HG02571 (cell line): Measurements from ENCODE around the gene LOXL1.
"Not testable (repeated sequence)": the region's sequence is repeated elsewhere in the genome, so short reads cannot be mapped to it uniquely, and the experiment has no call there.

Experiments used
- ATAC-seq: cut with Tn5 transposase; IDR thresholded peaks from one replicate; pipeline ENCODE4 v1.9.1; 2021; ENCODE audit warnings: mild to moderate bottlenecking, moderate library complexity; ENCODE audit not compliant: unreplicated experiment

LOXL1 gene

DNA sequence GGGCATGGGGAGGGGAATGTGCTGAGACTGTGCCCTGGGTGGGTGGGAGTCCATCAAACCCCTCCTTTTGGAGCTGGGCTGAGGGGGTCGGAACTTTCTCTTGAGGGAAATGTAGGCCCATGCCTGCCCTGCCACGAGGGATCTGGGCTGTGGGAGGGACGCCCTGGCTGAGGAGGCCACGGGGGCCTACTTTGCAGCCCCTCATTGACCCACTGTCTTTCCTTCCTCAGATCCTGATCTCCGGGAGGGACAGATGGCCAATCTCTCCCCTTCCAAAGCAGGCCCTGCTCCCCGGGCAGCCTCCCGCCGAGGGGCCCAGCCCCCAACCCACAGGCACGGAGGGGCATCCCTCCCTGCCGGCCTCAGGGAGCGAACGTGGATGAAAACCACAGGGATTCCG, 25.3 kb downstream of the LOXL1 start:
- ATAC-seq: no peak

DNA sequence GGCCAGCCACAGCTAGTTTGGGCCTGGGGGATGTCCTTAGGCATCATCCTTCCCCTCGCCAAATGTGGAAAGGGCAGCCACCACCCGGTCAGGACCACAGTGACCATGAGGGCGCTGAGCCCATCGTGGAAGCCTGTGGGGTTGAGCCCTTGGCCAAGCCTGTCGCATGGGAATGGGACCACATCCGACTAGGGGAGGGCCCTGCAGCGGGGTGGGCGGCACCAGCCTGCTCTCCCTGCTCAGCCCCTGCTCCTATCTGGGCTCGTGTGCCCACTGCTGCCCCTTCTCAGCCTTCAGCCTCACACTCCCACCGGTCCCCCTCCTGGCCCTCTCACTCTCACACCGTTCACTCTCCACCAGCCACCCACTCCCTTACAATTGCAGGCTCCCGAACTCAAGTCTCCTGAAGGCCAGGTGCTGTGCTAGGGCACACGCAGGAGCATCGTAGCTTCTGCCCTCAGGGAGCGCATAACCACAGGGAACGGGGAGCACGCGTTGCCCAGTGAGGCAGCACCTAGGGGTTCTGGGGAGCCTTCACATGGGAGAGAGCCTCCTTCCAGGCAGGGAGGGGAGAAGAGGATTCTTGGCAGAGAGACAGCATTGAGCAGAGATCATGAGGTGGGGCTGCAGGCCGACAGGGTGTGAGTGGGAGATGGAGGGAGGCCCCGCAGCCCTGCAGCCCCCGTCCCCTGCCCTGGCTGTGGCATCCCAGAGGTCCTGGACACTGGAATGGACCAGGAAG, 26.1 kb downstream of the LOXL1 start:
- ATAC-seq: no peak

DNA sequence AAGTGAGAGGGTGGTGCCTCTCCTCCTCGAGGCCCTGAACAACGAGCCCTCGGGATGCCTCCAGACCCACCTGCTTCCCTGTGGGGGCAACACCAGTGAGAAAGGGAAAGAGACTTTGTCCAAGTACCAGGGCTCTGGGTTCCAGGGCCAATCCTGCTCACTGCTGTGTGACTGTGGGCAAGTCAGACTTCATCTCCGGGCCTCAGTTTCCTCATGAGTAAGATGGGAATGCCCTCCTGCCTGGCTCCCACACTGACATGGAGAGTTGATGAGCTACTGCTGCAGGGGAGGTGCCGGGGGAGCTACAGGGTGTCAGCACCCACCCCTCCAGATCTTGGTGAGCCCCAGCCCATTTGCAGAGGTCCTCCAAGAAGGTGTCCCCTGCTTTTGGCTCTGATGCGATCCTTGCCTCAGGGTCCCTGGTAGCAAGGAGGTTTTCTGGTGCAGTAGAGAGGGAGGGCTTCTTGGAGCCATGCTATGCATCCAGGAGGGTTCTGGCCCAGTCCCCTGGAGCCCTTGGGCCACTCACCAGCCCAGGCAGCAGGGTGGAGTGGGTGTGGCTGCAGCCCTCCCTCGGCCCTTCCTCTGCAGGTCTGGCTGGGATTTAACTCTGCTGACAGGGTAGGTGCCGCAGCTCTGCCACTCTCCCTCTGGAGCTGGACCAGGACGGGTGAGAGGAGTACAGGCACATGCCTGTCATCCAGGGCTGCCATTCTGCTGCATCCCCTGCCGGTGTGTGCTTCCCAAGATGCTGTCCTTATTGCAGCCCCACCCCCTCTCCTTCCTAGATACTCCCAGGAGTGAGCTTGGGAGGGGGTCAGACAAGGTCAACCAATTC, 26.9 kb downstream of the LOXL1 start:
- ATAC-seq: no peak

DNA sequence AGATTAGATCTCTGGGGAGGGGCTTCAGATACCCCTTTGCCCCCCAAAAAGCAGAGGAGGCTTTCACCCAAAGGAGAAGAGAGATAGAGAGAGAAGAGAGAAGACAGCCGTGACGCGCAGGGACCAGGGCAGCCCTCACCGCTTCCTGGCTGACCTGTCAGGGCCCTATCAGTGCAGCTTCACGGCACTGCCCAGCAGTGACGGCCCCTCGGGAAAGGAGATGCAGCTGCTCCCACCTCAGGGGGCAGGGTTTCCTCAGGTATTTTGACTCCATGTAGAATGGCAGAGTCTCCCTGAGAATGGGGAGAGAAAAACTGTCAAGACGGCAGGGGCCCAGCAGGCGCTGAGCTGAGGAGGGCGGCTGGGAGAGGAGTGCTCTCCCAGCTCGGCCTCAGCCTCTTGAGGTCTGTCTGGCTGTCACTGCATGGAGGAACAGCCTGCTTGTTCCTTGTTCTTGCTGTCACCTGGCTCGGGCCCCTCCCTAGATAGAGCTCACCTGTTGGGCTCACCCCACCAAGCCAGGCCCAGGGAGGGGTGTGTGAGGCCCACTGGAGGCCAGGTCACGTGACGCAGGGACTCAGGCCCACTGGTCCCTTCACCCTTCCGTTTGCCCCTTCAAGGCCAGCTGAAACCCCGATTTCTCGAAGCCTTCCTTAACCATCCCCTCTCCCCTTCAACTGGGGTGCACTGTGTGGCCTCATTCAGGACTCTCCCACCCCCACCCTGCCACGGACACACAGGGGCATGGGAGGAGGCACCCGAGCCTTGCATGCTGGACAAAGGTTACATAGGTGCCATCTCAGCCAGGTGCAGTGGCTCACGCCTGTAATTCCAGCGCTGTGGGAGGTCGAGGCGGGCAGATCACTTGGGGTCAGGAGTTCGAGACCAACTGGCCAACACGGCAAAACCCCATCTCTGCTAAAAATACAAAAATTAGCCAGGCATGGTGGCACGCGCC, 28.2 kb downstream of the LOXL1 start:
- ATAC-seq: no peak

DNA sequence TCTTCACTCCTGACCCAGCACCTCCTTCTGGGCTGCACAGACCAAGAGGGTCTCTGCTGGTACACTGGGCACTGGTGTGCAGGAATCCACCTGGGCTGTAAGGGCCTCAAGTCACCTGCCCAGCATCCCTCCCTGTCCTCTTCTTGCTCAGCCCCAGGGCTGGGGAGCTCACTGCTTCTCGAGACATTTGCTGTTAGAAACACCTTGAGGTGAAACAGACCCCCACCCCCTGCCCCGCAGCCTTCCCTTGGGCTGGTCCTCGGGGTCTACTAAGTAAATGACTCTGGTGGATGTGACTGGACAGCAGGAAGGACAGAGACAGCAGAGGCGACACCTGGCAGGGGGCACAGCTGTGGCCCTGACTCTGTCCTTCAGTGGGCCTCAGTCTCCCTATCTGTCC, 29.1 kb downstream of the LOXL1 start:
- no peak for ATAC-seq

DNA sequence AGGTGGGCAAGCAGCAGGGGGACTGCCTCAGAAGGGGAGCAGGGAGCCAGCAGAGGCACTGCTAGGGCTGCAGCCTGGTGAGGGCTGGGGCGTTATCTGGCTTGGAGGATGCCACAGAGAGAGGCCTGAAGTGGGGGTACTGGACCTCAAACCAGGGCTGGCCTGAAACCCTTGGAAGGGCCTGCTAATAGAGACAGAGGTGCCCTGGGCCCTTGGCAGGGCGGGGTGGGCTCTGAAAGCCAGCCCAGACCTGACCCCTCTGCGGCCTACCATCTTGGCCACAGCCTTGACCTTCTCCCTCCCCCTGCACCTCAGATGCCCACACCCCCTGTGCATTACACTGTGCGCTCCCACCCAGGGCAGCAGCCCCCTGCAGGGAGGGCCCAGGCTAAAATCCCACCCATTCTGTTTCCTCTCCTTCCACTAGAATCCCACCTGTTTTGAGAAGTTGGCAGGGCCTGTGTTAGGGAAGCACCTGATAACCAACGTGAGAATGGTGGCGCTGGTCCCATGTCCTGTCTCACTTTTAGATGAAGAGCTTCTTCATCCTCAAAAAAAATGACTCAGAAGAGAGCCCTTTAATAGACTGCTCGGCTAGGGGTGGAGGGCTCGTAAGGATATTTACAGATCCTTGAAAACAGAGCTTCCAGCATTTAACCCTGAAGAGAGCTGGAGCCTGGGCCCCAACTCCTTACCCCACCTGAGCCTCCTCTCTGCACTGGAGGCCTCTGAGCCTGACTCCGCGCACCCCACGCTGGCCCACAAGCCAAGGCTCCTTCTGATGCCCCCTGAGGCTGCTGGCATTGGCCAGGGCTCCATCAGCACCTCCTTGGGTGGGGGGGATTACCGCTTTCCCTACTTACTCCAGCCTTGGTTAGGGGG, 29.8 kb downstream of the LOXL1 start:
- no peak for ATAC-seq

DNA sequence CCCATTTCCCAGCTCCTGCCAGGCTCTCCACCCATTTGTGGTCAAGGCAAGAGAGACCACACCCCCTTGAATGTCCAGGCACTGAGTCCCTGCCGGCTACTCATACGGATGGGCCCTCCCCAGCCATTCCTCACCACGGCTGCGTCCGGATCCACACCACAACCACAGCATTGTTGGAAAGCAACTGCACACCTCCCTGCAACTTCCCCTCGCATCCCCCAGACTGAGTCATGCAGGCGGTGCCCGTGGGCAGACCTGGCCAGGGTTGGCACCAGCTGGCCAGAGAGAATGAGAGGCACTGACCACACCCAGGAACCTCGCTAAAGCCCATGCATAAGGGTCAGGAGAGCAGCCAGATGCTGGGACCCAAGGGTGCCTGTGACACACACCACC, 30.5 kb downstream of the LOXL1 start:
- ATAC-seq: no peak

DNA sequence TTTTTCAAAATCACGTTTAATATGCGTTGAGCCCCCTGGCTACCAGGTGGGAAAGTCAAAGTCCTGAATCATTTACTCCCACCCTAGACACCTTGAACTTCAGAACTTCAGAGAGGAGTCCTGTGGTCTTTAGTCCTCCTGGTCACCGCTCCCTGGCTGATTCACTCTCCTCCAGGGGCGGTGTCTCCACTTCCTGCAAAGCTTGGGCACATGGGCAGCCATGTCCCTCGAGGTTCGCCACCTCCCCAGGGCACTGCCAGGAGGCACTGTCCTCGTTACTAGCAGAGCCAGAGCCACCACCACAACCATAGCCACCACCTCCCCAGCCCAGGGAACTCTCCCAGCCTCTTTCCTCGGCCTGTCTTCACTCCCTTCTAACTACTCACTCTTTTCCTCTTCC, 31.0 kb downstream of the LOXL1 start:
- no peak for ATAC-seq

DNA sequence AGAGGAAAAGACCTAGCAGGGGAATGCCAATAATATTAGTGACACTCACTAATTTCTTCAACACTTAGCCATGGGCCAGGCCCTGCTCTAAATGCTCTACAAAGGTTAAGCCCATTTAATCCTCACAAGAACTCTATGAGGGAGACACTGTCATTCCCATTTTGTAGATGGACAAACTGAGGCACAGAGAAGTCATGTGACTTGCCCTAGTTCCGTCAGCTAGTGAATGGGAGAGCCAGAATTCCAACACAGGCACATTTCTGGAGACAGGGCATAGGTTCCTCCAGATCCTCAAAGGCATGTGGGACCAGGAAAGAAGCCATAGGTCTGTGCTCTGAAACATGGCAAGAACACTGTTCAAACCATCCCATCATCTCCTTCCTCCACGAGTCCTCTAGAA, 31.5 kb downstream of the LOXL1 start:
- ATAC-seq: no peak

DNA sequence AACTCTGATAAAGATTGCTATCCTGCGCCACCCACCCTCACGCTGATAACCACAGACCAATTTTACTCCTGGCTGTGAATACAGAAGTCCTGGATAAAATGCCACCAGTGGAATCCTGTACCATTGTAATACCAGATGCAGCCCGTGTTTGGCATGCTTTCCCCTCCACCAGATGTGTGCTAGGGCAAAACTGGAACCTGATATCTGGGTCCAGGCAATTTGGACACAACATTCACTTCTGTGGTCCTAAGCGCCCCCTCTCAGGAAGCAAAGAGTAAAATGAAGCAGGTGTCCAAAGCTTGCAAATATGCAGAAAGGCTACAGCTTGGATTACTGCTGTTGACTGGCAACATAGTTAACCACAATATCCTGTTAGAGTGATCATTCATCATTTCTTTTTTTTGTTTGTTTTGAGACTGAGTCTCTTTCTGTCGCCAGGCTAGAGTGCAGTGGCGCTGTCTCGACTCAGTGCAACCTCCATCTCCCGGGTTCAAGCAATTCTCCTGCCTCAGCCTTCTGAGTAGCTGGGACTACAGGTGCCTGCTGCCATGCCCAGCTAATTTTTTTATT, 32.8 kb downstream of the LOXL1 start:
- ATAC-seq: no peak

DNA sequence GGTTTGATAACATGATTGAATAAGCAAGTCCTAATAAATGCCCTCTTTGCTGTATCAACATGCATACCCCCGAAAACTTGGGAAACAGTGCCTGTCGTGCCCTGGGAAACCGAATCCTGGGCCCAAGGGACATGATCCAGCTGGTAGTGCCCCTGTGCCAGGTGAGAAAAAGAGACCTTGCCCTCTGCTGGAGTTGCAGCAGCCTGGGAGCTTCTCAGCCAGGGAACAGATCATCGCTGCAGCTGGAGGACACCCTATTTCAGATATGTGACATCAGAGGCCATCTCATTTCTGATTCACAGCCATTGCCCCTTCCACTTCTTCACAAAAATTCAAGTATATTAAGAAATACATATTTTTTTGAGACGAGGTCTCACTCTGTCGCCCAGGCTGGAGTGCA, 33.5 kb downstream of the LOXL1 start:
- no peak for ATAC-seq

DNA sequence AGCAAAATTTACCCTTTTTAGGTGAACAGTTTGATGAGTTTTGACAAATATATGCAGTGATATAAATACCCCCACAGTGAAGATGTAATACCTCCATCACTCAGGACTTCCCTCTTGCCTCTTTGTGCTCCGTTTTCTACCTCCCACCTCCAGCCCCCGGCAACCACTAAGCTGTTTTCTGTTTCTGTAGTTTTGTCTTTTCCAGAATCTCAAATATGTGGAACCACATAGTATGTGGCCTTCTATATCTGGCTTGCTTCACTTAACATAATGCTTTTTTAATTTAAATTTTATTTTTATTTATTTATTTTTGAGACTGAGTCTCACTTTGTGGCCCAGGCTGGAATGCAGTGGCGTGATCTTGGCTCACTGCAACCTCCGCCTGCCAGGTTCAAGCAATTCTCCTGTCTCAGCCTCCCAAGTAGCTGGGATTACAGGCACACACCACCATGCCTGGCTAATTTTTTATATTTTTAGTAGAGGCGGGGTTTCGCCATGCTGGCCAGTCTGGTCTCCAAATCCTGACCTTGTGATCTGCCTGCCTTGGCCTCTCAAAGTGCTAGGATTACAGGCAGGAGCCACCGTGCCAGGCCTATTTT, 34.3 kb downstream of the LOXL1 start:
- ATAC-seq: not testable (repeated sequence)

DNA sequence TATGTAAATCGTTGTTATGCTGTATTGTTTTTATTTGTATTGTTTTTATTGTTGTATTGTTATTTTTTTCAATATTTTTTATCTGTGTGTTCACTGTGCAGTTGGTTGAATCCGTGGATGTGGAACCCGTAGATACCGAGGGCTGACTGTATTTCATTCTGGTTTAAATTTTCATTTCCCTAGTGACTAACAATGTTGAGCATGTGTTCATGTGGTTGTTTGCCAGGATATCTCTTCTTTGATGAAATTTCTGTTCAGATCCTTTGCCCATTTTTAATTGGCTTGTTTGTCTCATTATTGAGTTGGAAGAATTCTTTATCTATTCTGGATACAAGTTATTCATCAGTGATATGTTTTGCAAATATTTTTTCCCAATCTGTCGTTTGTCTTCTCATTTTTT, 36.2 kb downstream of the LOXL1 start:
- no peak for ATAC-seq

DNA sequence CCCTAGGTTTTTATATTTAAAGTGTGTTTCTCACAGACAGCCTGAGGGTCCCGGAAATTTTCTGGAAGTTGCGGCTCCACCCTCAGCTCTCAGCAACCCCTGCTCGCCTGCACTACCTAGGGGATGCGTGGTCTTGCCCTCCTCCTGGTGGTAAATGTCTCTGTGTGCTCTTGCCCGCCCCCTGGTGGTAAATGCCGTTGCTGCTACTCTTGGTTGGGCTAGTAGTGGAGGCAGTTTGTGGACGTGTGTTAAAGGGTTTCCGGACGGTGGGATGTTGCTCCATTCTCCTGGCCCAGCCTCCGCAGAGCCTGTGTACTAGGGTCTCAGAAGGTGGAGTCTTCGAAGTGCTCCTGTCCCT, 38.5 kb downstream of the LOXL1 start:
- ATAC-seq: no peak

DNA sequence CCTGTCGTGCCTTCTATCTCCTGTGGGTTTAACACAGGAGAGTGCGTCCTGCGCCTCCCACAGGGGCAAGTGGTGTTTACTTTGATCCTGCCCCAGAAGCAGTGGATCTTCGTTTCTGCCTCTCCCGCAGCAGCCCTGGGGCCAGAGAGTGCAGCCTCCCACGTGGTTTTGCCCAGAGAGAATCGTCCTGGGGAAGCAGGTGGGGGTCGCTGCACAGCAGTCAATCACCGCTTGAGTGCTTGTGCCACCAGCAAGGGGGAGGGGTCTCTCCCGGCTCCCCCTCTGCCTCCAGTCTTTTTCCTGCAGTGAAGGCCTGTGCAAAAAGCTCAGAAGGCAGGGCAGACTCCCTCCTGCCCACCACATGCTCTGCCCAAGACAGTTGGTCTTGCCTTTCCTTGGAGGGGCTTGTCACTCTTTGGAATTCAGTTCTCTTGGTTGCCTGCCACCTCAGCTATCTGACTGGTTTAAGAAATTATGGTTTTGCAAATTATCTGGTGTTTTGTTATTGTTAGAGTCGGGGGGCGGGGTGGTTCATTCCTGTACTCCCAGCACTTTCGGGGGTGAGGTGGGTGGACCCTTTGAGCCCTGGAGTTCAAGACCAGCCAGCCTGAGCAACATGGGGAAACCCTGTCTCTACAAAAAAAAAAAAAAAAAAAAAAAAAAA, 39.0 kb downstream of the LOXL1 start:
- ATAC-seq: no peak

DNA sequence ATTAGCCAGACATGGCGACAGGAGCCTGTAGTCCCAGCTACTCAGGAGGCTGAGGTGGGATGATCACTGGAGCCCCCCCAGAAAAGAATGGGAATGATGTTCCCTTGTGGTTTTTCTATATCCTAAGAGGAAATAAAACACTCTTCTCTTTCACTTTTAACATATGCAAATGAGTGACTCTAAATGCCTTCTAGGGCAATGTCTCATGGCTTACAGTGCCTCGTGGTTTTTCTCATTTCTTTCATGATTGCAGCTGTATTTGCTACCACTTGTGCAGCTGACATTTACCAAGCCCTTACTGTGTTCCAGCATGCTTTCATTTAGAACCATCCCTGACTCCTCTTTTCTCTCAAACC, 39.5 kb downstream of the LOXL1 start:
- ATAC-seq: no peak

DNA sequence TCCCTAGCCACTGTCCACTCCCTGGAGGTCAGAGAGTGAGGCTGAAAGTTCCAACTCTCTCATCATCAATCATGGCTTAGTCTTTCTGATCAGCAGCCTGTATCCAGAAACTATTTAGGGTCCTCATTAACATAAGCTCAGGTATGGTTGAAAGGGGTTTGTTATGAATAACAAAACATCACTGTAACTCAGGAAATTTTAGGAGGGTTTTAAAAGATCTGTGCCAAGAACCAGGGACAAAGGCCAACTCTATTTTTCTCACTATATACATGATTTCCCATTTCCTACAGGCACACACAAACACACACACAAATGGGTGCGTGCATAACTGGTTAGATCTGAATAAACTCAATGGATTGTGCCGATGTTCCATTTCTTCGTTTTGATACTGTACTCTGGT, 42.2 kb downstream of the LOXL1 start:
- no peak for ATAC-seq

DNA sequence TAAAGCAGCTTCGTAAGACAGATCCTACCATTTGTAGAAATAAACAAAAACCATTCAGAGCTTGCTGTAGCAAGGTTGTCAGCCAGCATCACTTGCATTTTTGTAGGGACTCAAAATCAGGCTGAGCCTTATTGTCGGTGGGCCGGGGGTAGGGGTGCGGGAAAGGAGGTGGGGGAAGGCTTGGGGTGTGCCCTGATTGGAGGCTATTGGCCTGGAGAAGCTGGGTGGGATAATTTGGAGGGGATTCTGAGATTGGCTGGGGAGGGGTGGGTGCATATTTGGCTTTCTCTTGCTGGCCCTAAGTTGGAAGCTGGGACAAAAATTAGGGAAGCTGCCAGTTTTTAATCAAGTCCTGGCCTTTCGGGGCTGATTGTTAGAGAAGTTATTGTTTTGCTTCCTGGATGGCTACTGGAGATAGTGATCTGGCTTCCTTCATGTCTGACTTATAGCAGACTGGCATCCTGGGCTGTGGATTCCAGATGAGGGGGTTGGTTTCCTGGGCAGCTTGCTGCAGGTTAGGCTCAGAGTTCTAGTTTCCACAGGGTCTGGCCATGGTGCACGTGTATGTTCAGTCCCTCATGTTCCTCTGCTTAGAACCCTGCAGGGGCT, 43.0 kb downstream of the LOXL1 start:
- ATAC-seq: no peak
